Duodenal mucosa (tissue), 2 donors: Measurements from ENCODE around the gene FANCD2.

ENCODE experiments used
- H3K27ac ChIP-seq: one replicate; pipeline ENCODE4 v1.7.0; 2013; ENCODE audit warnings: low read depth, low read length
- H3K27me3 ChIP-seq, 2 donors: one replicate each; pipeline ENCODE4 v1.7.0; 2013; ENCODE audit warnings: low read length in 2 of 2, control low read depth in 1 of 2; ENCODE audit not compliant: insufficient read depth in 2 of 2, control insufficient read depth in 1 of 2
- H3K36me3 ChIP-seq, 2 donors: one replicate each; pipeline ENCODE4 v1.7.0; 2013; ENCODE audit warnings: low read length in 2 of 2, control low read depth in 1 of 2; ENCODE audit not compliant: insufficient read depth in 2 of 2, control insufficient read depth in 1 of 2
- H3K4me1 ChIP-seq, 2 donors: one replicate each; pipeline ENCODE4 v1.7.0; 2013; ENCODE audit warnings: low read length in 2 of 2, control low read depth in 1 of 2; ENCODE audit not compliant: insufficient read depth in 2 of 2, control insufficient read depth in 1 of 2
- H3K4me3 ChIP-seq, 2 donors: one replicate each; pipeline ENCODE4 v1.7.0; 2013; ENCODE audit warnings: low read length in 2 of 2, low read depth in 1 of 2
- H3K9ac ChIP-seq, 2 donors: one replicate each; pipeline ENCODE4 v1.7.0; 2013; ENCODE audit warnings: low read length in 2 of 2, low read depth in 1 of 2
- H3K9me3 ChIP-seq, 2 donors: one replicate each; pipeline ENCODE4 v1.7.0; 2013; ENCODE audit warnings: low read length in 2 of 2, control low read depth in 1 of 2; ENCODE audit not compliant: control insufficient read depth in 1 of 2

Gene FANCD2

GRCh38 chr3:10093678-10094077 is 67.4 kb downstream of the FANCD2 start:
- H3K9me3 ChIP-seq = no peaks in the 10 kb centered on the region

GRCh38 chr3:10099041-10099440 is 72.8 kb downstream of the FANCD2 start:
- Histone ChIP-seq H3K4me1 (no peaks in the 10 kb centered on the region), H3K9ac (no peak overlapping the region), H3K9me3 (no peaks in the 10 kb centered on the region), H3K27ac (no peak overlapping the region), H3K4me3 (no peak overlapping the region), H3K27me3 (no peaks in the 10 kb centered on the region), H3K36me3 (peaks cover 0 to 6% of the 10 kb centered on the region in 2 donors)

More at GRCh38 chr3:10093678-10094077, 67.4 kb downstream of the FANCD2 start:
- peaks cover 0 to 6% of the 10 kb centered on the region in 2 donors for H3K36me3 ChIP-seq
- H3K9ac ChIP-seq = no peak overlapping the region
- H3K4me1 ChIP-seq = peaks cover 0 to 5% of the 10 kb centered on the region in 2 donors
- H3K4me3 ChIP-seq = no peak overlapping the region
- H3K27me3 ChIP-seq = no peaks in the 10 kb centered on the region
- H3K27ac ChIP-seq = no peak overlapping the region

DNA sequence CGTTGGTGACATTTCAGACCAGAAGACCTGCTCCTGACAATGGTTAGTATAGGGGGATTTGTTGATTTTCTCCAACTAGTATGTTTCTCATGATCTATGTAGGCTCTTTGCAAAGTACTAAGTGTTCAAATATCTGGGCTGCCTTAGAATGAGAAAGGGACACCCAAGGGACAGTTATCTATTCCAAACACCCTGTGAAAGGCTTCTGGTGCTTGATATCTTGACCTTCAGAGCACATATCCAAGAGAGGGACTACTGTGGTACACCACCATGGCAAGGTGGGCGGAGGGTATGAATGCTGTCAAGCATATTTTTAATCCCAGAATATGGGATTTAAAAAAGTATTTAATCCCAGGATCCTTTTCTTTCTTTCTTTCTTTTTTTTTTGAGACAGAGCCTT is 80.7 kb downstream of the FANCD2 start:
- no peak overlapping the region for H3K4me3 ChIP-seq
- H3K36me3 ChIP-seq = no peaks in the 10 kb centered on the region
- H3K9me3 ChIP-seq = no peaks in the 10 kb centered on the region
- H3K4me1 ChIP-seq = no peaks in the 10 kb centered on the region
- no peak overlapping the region for H3K27ac ChIP-seq
- no peaks in the 10 kb centered on the region for H3K27me3 ChIP-seq
- H3K9ac ChIP-seq = no peak overlapping the region

GRCh38 chr3:10108091-10108490 is 81.9 kb downstream of the FANCD2 start, which contains the start of gene FANCD2OS:
TSS of gene FANCD2OS (minus strand) at chr3:10108255. CDS start at chr3:10104774, 3,481 bp downstream.
- Histone ChIP-seq H3K4me1 (no peaks in the 10 kb centered on the region), H3K4me3 (no peak within 1 kb of the TSS), H3K27ac (no peak within 1 kb of the TSS), H3K27me3 (no peaks in the 10 kb centered on the region), H3K36me3 (no peaks in the 10 kb centered on the region), H3K9ac (no peak within 1 kb of the TSS), H3K9me3 (no peaks in the 10 kb centered on the region)

DNA sequence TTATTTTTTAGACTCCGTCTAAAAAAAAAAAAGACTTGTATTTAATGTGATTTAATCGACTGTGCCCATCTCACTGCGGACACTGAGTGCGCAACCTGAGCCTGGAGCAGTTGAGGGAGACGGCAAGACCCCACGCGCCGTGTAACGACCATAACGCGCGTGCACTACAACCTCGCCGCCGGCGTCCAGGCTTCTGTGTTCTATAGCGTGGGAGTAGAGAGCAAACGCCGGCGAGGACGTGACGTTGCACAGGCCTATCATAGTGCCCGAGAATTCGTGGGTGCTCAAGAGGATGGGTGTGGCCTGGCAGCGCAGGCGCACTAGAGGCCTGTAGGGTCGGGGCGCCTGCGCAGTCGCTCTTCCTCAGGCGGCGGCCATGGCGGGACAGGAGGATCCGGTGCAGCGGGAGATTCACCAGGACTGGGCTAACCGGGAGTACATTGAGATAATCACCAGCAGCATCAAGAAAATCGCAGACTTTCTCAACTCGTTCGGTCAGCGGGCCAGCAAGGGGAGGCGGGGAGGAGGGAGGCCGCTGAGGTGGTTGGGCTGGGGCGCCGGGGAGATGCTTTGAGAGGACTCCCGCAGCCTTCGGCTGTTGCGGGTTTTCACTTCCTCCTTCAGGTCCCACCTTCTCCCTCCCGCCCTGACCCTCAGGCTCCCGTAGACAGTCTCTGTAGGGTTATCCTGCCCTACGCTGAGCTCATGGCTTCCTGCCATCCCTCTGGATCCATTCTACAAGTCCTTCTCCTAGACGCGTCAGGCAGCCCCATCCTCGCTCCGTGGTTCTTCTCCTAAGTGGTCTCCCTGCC is 89.3 kb downstream of the FANCD2 start, which contains the start of gene BRK1:
TSS of gene BRK1 (plus strand) at position 350 of the 812 bp plus-strand sequence. CDS start at position 377, 27 bp downstream.
- no peaks in the 10 kb centered on the region for H3K27me3 ChIP-seq
- no peaks in the 10 kb centered on the region for H3K9me3 ChIP-seq
- H3K4me1 ChIP-seq = peaks cover 9 to 12% of the 10 kb centered on the region in 2 donors
- no peaks in the 10 kb centered on the region for H3K36me3 ChIP-seq
- H3K9ac ChIP-seq = peak within 1 kb of the TSS; percentile 78 to 99
- peak within 1 kb of the TSS; percentile 42 for H3K27ac ChIP-seq
- peak within 1 kb of the TSS; percentile 96 to 100 for H3K4me3 ChIP-seq

DNA sequence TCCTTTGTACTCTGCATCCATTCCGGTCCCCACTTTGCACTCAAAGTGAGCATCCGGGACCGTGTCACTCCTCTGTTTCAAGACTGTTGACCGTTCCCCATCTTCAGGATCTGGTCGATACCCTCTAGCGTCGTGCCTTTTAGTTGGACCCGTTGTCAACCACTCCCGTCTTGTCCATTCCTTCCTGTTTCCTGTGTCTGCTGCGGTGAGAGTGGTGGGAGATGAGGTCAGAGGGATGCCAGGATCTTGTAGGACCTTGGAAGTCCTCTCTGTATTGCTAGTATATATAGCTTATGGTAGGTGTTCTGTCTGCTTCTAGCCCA is 89.9 kb downstream of the FANCD2 start:
- H3K4me3 ChIP-seq = peak overlapping the region; percentile 96 to 100
- H3K27me3 ChIP-seq = no peaks in the 10 kb centered on the region
- H3K9ac ChIP-seq = peak overlapping the region; percentile 78 to 99
- no peak overlapping the region for H3K27ac ChIP-seq
- H3K4me1 ChIP-seq = peaks cover 9 to 12% of the 10 kb centered on the region in 2 donors
- H3K36me3 ChIP-seq = peaks cover 0 to 3% of the 10 kb centered on the region in 2 donors
- H3K9me3 ChIP-seq = no peaks in the 10 kb centered on the region

- H3K4me1 ChIP-seq = peaks cover 9 to 12% of the 10 kb centered on the region in 2 donors
- peak overlapping the region in 1 of 2 donors; percentile 100 for H3K4me3 ChIP-seq
- no peaks in the 10 kb centered on the region for H3K27me3 ChIP-seq
- H3K36me3 ChIP-seq = peaks cover 0 to 7% of the 10 kb centered on the region in 2 donors
- H3K9me3 ChIP-seq = no peaks in the 10 kb centered on the region
- peak overlapping the region in 1 of 2 donors; percentile 78 for H3K9ac ChIP-seq
- no peak overlapping the region for H3K27ac ChIP-seq
Measured at GRCh38 chr3:10116928-10117327, 90.7 kb downstream of the FANCD2 start.

DNA sequence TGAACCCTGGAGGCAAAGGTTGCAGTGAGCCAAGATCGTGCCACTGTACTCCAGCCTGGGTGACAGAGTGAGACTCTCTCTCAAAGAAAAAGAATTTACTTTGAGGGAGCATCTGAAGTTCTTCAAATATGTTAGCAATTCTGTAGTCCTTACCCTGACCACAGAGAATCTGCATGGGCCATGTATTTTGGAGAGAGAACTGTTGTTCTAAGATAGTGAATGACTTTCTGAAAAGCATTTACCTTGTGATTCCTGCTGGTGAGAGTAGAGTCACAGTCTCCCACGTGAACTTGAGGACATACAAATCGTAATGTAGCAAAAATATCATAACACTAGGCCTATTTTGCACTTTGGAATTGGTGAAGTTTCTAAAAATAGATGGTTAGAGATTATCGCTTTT is 93.1 kb downstream of the FANCD2 start:
- H3K27me3 ChIP-seq = no peaks in the 10 kb centered on the region
- H3K9ac ChIP-seq = no peak overlapping the region
- H3K36me3 ChIP-seq = peaks cover 0 to 7% of the 10 kb centered on the region in 2 donors
- H3K4me3 ChIP-seq = no peak overlapping the region
- no peaks in the 10 kb centered on the region for H3K9me3 ChIP-seq
- H3K4me1 ChIP-seq = peaks cover 9 to 12% of the 10 kb centered on the region in 2 donors
- H3K27ac ChIP-seq = no peak overlapping the region

DNA sequence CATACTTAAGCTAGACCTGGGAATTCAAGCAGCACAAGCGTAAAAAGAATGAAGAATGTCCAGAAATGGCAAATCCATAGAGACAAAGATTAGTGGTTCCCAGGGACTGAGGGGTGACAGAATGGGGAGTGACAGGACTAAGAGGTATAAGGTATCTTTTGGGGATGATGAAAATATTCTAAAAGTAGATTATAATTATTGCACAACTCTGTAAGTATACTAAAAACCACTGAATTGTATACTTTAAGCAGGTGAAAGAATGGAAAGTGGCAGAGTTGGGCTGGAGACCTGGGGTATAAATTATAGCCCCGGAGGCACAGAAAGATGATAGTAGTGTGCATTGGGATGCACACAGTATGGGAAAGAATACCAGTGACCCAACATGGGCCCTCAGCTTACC is 94.8 kb downstream of the FANCD2 start:
- Histone ChIP-seq H3K4me3 (no peak overlapping the region), H3K4me1 (peaks cover 9 to 11% of the 10 kb centered on the region in 2 donors), H3K27ac (no peak overlapping the region), H3K9me3 (no peaks in the 10 kb centered on the region), H3K27me3 (no peaks in the 10 kb centered on the region), H3K9ac (no peak overlapping the region), H3K36me3 (peaks cover 11 to 20% of the 10 kb centered on the region in 2 donors)

DNA sequence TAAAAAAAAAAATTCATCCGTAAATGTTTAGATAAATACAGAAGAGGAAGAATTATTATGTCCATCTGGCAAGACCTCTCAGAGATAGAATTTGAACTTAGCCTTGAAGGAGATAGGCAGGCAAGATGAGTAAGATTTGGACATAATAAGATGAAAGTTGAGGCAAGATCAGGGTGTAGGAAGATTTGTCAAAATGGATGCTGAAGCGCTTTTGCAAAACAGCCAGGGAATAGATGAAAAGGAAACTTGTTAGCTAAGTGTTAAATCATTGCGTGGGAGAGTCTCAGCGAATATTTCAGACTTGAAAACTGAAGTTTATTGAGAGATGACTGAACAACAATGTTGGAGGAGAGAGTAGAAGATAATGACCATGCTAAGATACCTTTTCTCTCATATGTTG is 96.5 kb downstream of the FANCD2 start:
- Histone ChIP-seq H3K9me3 (no peaks in the 10 kb centered on the region), H3K4me3 (no peak overlapping the region), H3K27me3 (no peaks in the 10 kb centered on the region), H3K9ac (no peak overlapping the region), H3K27ac (no peak overlapping the region), H3K36me3 (peaks cover 22 to 34% of the 10 kb centered on the region in 2 donors), H3K4me1 (no peaks in the 10 kb centered on the region)
